ENCODE measurements around the gene AGPS.

AGPS gene

DNA sequence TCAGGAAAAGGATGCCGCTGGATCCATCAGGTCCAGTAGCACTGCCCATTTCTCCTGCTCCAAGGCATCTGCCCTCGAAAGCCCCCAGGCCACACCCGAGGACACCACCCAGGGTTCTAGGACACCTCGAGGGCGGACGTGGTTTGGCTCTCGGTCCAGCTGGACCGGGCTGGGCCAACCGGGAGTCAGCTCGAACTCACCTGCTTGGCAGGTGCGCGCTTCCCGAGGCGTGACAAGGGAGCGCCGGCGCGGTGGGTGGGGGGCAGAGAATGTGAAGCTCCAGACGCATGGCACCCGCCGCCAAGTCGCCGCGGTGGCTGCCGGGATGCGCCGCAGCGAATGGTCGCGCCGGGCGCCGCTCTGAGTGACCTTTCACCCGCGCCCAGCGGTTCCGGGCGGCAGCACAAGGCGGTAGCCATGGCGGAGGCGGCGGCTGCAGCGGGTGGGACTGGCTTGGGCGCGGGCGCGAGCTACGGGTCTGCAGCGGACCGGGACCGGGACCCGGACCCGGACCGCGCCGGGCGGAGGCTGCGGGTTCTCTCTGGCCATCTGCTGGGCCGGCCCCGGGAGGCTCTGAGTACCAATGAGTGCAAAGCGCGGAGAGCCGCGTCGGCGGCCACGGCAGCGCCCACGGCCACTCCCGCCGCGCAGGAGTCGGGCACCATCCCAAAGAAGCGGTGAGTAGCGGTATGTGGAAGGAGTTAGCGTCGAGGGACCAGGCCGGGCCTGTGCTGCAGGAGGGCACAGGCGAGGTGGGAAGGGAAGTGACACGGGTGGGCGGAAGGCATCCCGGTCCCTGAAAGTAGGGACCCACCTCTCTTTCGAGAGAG, at the start of gene AGPS:
TSS of gene AGPS (plus strand) at position 401 of the 830 bp plus-strand sequence. CDS start at position 418, 17 bp downstream.
- DNase-seq (ENCODE audit: low spot score), result peak; percentile 92
- TF ChIP-seq, protein P1, sequence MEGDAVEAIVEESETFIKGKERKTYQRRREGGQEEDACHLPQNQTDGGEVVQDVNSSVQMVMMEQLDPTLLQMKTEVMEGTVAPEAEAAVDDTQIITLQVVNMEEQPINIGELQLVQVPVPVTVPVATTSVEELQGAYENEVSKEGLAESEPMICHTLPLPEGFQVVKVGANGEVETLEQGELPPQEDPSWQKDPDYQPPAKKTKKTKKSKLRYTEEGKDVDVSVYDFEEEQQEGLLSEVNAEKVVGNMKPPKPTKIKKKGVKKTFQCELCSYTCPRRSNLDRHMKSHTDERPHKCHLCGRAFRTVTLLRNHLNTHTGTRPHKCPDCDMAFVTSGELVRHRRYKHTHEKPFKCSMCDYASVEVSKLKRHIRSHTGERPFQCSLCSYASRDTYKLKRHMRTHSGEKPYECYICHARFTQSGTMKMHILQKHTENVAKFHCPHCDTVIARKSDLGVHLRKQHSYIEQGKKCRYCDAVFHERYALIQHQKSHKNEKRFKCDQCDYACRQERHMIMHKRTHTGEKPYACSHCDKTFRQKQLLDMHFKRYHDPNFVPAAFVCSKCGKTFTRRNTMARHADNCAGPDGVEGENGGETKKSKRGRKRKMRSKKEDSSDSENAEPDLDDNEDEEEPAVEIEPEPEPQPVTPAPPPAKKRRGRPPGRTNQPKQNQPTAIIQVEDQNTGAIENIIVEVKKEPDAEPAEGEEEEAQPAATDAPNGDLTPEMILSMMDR (IDR thresholded peaks at IDR 0.05; ENCODE audit: extremely low read depth, missing control alignments), result no peak

- DNase-seq (ENCODE audit: low spot score), result no peak
- TF ChIP-seq, protein P1 (IDR thresholded peaks at IDR 0.05; ENCODE audit: extremely low read depth, missing control alignments), result no peak
Measured at GRCh38 chr2:177343773-177344172, 48.8 kb upstream of the AGPS start.

GRCh38 chr2:177344316-177344715, 48.3 kb upstream of the AGPS start:
- no peak for DNase-seq (ENCODE audit: low spot score)
- TF ChIP-seq, protein P1 (IDR thresholded peaks at IDR 0.05; ENCODE audit: extremely low read depth, missing control alignments), result no peak

DNA sequence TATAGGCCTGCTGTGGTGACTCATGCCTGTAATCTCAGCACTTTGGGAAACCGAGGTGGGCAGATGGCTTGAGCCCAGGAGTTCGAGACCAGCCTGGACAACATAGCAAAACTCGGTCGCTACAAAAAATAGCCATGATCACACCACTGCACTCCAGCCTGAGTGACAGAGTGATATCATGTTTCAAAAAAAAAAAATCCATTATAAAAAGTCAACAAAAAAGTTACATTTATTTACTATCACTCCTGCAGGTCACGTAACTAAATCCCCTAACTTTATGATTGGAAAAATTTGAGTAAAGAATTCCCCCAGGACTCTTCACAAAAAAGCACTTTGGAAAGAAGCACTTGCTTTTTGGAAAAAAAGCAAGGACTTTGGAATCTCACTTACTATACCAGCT, 46.4 kb upstream of the AGPS start:
- DNase-seq (ENCODE audit: low spot score), result no peak

DNA sequence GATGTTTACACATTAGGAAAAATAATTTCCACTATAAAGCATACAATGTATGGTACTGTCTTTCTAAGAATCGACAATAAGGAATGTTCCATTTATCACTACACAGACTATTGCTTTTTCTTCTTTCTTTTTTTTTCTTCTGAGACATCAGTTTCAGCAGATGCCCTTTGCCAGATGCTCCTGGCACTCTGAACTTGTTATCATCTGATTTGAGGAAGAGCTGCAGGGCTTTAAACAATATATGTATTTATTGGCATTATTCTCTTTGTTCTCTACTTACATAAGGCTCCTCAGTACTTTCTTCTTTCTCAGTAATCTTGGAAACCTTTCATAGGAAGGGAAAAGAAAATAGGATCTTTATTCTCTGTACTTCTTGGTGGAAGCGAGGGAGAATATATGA, 45.0 kb upstream of the AGPS start:
- no peak for DNase-seq (ENCODE audit: low spot score)
- TF ChIP-seq, protein P1 (IDR thresholded peaks at IDR 0.05; ENCODE audit: extremely low read depth, missing control alignments), result no peak

More for the DNA sequence above, 46.4 kb upstream of the AGPS start:
- TF ChIP-seq, protein P1 (IDR thresholded peaks at IDR 0.05; ENCODE audit: extremely low read depth, missing control alignments), result no peak

DNA sequence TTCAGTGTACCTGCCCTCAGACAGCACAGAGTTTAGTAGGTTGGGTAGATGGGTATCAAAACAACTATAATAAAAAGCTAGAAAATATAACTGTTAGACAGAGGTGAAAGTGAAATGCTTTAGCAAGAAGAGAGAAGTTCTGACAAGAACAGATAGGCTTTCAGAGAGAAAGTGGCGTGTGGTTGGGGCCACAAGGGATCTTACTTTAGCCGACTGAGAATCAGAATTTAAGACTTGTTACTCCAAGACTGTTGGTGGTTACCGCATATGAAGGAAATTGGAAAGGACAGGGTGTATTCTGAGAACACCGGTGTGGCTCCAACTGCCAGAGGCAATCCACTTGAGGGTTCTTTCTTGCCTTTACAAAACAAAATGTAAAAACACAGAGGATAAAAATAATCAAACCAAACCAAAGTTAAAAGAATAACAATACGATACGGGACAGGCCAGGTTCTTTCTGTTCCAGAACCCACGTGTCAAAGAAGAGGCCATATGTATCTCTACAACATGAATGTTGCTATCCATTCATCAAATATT, 44.4 kb upstream of the AGPS start:
- DNase-seq (ENCODE audit: low spot score), result no peak
- TF ChIP-seq, protein P1 (IDR thresholded peaks at IDR 0.05; ENCODE audit: extremely low read depth, missing control alignments), result no peak
